ENCODE measurements around the gene UBE2H. TPM values are rescaled to one million over a fixed set of nuclear protein-coding genes. Genes with fewer than 3 reads are reported as not detected.
A peak's percentile ranks its signal among the peaks of the same experiment; 100 is the strongest.

UBE2H gene
- total and polyA plus RNA-seq, 8 donors = 19.2 to 150 (median 49.0) TPM

GRCh38 chr7:129793506-129794310 lies 159.1 kb downstream of the UBE2H start:
- Histone ChIP-seq H3K9me3 (no peaks in the 10 kb centered on the region), H3K4me1 (no peaks in the 10 kb centered on the region), H3K4me3 (no peak overlapping the region), H3K36me3 (no peaks in the 10 kb centered on the region), H3K27me3 (peaks cover 0 to 19% (median 0%) of the 10 kb centered on the region in 3 donors), H3K27ac (no peak overlapping the region)
- TF ChIP-seq POLR2A (IDR thresholded peaks at IDR 0.05) = no peak
- no peak for TF ChIP-seq EP300 (IDR thresholded peaks at IDR 0.05)
- TF ChIP-seq CTCF (IDR thresholded peaks at IDR 0.05) = no peak
- TF ChIP-seq POLR2AphosphoS5 (IDR thresholded peaks at IDR 0.05) = no peak
- peak in 1 of 2 donors; percentile 5 for DNase-seq
- 70 to 83% (median 76%) methylated on average over 9 of the region's 9 CpGs for WGBS, 5 donors
- intact Hi-C loops (cut with DNase I; ENCODE audit: low total_unique reads) = no loop called here

- no peaks in the 10 kb centered on the region for H3K9me3 ChIP-seq
- H3K4me3 ChIP-seq = no peak overlapping the region
- H3K27me3 ChIP-seq = peaks cover 0 to 25% (median 0%) of the 10 kb centered on the region in 3 donors
- intact Hi-C loops (cut with DNase I; ENCODE audit: low total_unique reads) = no loop called here
- DNase-seq = peak in 1 of 2 donors; percentile 9
- no peak for TF ChIP-seq EP300 (IDR thresholded peaks at IDR 0.05)
- WGBS, 5 donors = 61 to 75% (median 73%) methylated on average over 7 to 9 of the region's 9 CpGs
- no peak overlapping the region for H3K27ac ChIP-seq
- no peaks in the 10 kb centered on the region for H3K36me3 ChIP-seq
- no peaks in the 10 kb centered on the region for H3K4me1 ChIP-seq
Measured at GRCh38 chr7:129792721-129793120, 160.0 kb downstream of the UBE2H start.

DNA sequence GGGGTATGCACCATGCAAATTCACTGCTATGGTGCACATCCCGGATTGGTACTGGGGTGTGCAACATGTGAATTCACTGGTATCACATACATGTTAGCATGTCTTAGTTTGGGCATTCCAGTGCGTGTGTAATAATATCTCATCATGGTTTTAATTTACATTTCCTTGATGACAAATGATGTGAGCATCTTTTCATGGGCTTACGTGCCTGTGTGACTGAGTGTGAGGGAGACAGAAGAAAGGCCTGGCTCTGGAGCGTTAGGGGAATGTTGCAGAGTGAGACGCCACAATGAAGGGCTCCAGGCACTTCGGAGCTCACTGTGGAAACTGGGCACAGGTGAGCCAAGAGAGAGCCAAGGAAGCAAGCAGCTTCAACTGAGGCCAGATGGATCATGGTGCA lies 162.6 kb downstream of the UBE2H start:
- DNase-seq = no peak
- 72 to 84% (median 83%) methylated on average over 6 of the region's 6 CpGs for WGBS, 5 donors
- intact Hi-C loops (cut with DNase I; ENCODE audit: low total_unique reads) = no loop called here

DNA sequence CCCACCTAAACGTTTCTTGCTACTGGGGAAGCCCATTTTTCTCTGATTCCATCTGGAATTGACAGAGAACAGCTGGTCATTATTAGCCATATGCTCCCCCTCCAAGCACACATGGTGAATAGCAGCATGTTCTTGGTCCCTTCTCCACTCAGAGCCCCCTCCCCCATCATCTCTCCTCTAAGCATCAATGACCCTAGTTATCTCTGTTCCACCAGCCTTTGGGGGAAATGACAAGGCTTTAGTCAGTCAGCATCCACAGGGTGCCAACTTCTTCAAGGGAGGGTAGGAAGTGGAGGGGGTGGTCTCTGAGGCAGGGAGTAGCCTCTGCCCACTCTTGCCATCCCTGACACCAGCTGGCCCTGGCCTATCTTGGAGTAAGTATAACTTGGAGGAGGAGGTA lies 163.1 kb downstream of the UBE2H start:
- Histone ChIP-seq H3K27me3 (peaks cover 10 to 56% (median 28%) of the 10 kb centered on the region in 3 donors), H3K4me1 (peaks cover 14 to 15% (median 15%) of the 10 kb centered on the region in 4 donors), H3K4me3 (no peak overlapping the region), H3K36me3 (no peaks in the 10 kb centered on the region), H3K9me3 (no peaks in the 10 kb centered on the region), H3K27ac (no peak overlapping the region)
- TF ChIP-seq POLR2AphosphoS5 (IDR thresholded peaks at IDR 0.05) (no peak), EP300 (IDR thresholded peaks at IDR 0.05) (no peak)
- 41 to 58% (median 55%) methylated on average over 1 of the region's 1 CpG for WGBS, 5 donors
- intact Hi-C loops (cut with DNase I; ENCODE audit: low total_unique reads) = no loop called here
- no peak for DNase-seq

More for the DNA sequence above, 162.6 kb downstream of the UBE2H start:
- peaks cover 9 to 11% (median 10%) of the 10 kb centered on the region in 4 donors for H3K4me1 ChIP-seq
- no peak overlapping the region for H3K4me3 ChIP-seq
- no peak overlapping the region for H3K27ac ChIP-seq
- peaks cover 5 to 51% (median 23%) of the 10 kb centered on the region in 3 donors for H3K27me3 ChIP-seq
- no peaks in the 10 kb centered on the region for H3K36me3 ChIP-seq
- no peaks in the 10 kb centered on the region for H3K9me3 ChIP-seq
- TF ChIP-seq EP300 (IDR thresholded peaks at IDR 0.05) (no peak), CTCF (IDR thresholded peaks at IDR 0.05) (no peak), POLR2A (IDR thresholded peaks at IDR 0.05) (no peak), POLR2AphosphoS5 (IDR thresholded peaks at IDR 0.05) (no peak)

DNA sequence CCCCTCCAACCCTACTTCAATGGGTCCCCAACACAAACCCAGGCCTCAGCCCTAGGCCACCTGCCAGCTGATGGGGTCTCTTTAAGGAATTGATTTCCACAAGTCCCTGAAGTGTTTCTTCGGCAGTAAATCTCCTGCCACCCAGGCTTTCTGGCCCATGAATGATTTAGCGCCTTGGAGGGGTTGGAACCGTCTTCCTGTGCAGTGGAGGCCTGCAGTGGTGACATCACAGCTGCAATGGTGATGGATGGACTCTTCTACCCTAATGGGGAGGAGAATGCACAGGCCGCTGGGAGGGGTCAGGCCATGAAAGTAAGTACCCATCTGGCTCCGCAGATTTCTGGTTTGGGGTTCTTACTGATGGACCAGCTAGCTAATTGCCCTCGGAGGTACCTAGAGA lies 163.8 kb downstream of the UBE2H start:
- no peaks in the 10 kb centered on the region for H3K9me3 ChIP-seq
- no peak overlapping the region for H3K27ac ChIP-seq
- H3K4me3 ChIP-seq = no peak overlapping the region
- H3K27me3 ChIP-seq = peaks cover 16 to 63% (median 34%) of the 10 kb centered on the region in 3 donors
- no peak for DNase-seq
- intact Hi-C loops (cut with DNase I; ENCODE audit: low total_unique reads) = no loop called here
- 85 to 93% (median 91%) methylated on average over 6 of the region's 6 CpGs for WGBS, 5 donors
- H3K36me3 ChIP-seq = no peaks in the 10 kb centered on the region
- H3K4me1 ChIP-seq = peaks cover 16 to 22% (median 19%) of the 10 kb centered on the region in 4 donors
- TF ChIP-seq POLR2AphosphoS5 (IDR thresholded peaks at IDR 0.05) (no peak), CTCF (IDR thresholded peaks at IDR 0.05) (no peak), POLR2A (IDR thresholded peaks at IDR 0.05) (no peak), EP300 (IDR thresholded peaks at IDR 0.05) (no peak)

All from stomach (tissue), 9 donors.